ENCODE data around the gene MAP3K7CL. TPM values are rescaled to one million over a fixed set of nuclear protein-coding genes. Genes with fewer than 3 reads are reported as not detected.

The MAP3K7CL gene
- total RNA-seq, 1 experiment from 2014 or later: not detected

- no peak for DNase-seq (ENCODE audit: extremely low read depth, low read depth)
These were observed 93.6 kb downstream of the MAP3K7CL start for GRCh38 chr21:29224006-29224405.

Small RNA genes within 50 kb of the gene (small RNA-seq; reads per million reads assigned to genes)
- gene RF00012 (0 to 0.12 reads per million in 2 experiments), gene RF00019 (0 reads per million in 2 experiments)

Other genes starting within 250 kb of the MAP3K7CL start
- 16.8 and 17.0 TPM in 2 replicates for gene LTN1, start 137.8 kb upstream of the MAP3K7CL start, total RNA-seq (2014; rRNA removed; shearing (Covaris generic))
- 14.1 and 16.3 TPM in 2 replicates for gene RWDD2B, start 111.3 kb upstream of the MAP3K7CL start, total RNA-seq (2014; rRNA removed; shearing (Covaris generic))
- 39.3 and 45.6 TPM in 2 replicates for gene USP16, start 106.0 kb upstream of the MAP3K7CL start, total RNA-seq (2014; rRNA removed; shearing (Covaris generic))
- gene CCT8, start 57.0 kb upstream of the MAP3K7CL start, total RNA-seq (2014; rRNA removed; shearing (Covaris generic)): 220 and 222 TPM in 2 replicates
- 45.7 and 53.6 TPM in 2 replicates for gene BACH1, start 168.3 kb downstream of the MAP3K7CL start, total RNA-seq (2014; rRNA removed; shearing (Covaris generic))